Fibroblast of pulmonary artery (primary cell): ENCODE measurements around the gene RIF1.
A peak's percentile ranks its signal among the peaks of the same experiment; 100 is the strongest.
"Not testable (repeated sequence)": the region's sequence is repeated elsewhere in the genome, so short reads cannot be mapped to it uniquely, and the experiment has no call there.

Experiments used
- DNase-seq: peaks from one replicate; pipeline ENCODE4 v3.0.0-alpha.2; 2010; ENCODE audit warnings: low read depth
- H3K4me3 ChIP-seq: replicated peaks from 2 replicates; pipeline ENCODE4 v1.5.1; 2011; ENCODE audit warnings: low read depth, mild to moderate bottlenecking, control low read depth, low read length, moderate library complexity
- TF ChIP-seq, protein P1 (sequence below): IDR thresholded peaks from 2 replicates; pipeline ENCODE4 v1.5.1; 2011; ENCODE audit warnings: mild to moderate bottlenecking, control low read depth, low read length, inconsistent platforms; ENCODE audit errors: missing control alignments

RIF1 gene

GRCh38 chr2:151401149-151401548 lies 8.6 kb upstream of the RIF1 start:
- no peak for DNase-seq
- no peak overlapping the region for H3K4me3 ChIP-seq
- TF ChIP-seq, protein P1, sequence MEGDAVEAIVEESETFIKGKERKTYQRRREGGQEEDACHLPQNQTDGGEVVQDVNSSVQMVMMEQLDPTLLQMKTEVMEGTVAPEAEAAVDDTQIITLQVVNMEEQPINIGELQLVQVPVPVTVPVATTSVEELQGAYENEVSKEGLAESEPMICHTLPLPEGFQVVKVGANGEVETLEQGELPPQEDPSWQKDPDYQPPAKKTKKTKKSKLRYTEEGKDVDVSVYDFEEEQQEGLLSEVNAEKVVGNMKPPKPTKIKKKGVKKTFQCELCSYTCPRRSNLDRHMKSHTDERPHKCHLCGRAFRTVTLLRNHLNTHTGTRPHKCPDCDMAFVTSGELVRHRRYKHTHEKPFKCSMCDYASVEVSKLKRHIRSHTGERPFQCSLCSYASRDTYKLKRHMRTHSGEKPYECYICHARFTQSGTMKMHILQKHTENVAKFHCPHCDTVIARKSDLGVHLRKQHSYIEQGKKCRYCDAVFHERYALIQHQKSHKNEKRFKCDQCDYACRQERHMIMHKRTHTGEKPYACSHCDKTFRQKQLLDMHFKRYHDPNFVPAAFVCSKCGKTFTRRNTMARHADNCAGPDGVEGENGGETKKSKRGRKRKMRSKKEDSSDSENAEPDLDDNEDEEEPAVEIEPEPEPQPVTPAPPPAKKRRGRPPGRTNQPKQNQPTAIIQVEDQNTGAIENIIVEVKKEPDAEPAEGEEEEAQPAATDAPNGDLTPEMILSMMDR = no peak

- TF ChIP-seq, protein P1 = no peak
- no peak for DNase-seq
- no peak overlapping the region for H3K4me3 ChIP-seq
Observed at GRCh38 chr2:151403914-151404313, 5.8 kb upstream of the RIF1 start.

GRCh38 chr2:151405376-151405775 lies 4.3 kb upstream of the RIF1 start:
- DNase-seq = no peak
- H3K4me3 ChIP-seq = no peak overlapping the region
- TF ChIP-seq, protein P1 = no peak

DNA sequence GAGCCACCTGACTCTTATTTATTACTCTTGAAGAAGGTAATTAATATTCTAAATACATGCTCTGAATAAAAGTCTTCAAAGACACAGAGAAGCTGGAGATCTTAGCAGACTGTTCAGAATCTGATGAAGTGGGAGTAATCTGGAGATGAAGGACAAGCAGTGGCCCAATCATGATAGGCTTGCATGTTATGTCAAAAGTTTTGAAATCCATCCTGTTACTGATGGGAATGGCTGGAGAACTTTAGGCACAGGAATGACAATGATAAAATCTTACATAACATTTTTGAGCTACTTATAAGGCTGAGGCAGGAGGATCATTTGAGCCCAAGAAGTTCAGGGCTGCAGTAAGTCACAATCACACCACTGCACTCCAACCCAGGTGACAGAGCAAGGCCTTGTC lies 2.4 kb upstream of the RIF1 start:
- DNase-seq = peak; percentile 13
- no peak overlapping the region for H3K4me3 ChIP-seq
- TF ChIP-seq, protein P1 = no peak

DNA sequence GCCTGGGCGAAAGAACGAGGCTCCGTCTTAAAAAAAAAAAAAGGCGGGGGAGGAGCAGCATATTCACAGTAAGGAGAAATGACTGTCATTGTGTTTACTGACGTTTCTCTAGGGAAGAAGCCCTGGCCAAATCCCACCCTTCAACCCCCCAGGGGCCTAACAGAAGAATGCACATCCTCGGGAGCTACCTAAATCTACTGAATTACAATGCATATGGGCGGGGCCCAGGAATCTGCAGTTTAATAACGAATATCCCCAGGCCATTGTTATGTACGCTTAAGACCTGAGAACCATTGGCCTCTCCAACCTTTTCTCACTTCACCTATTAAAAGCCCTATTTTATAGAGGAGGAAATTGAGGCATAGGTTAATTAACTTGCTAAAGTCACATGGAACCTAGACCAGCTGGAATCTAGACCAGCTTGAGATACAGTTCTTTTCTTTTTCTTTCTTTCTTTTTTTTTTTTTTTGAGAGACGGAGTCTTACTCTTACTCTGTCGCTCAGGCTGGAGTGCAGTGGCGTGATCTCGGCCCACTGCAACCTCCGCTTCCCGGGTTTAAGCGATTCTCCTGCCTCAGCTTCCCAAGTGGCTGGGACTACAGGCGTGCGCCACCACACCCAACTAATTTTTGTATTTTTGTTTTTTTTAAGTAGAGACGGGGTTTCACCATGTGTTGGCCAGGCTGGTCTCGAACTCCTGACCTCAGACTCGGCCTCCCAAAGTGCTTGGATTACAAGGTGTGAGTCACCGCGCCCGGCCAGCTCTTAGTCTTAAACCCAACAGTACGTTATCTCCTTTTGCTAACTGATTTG lies 708 bp upstream of the RIF1 start:
- TF ChIP-seq, protein P1 = no peak
- DNase-seq = no peak
- peak overlapping the region; percentile 99 for H3K4me3 ChIP-seq

DNA sequence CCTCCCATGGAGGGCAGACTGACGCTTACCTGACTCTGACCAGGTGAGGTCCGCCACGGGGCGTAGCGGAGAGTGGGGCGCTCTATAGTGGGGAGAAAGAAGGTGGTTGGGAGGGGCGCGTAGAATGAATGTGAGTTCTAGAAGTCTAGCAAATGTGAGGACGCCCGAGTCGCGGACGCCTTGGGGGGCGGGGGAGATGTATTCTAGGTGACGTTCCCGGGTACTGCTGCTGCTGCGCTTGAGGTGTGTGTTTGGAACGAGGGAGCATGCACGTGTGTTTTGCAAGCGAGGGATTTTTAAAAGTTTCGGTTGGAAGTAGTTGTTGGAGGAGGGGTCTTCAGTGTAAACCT lies 758 bp downstream of the RIF1 start:
- peak overlapping the region; percentile 99 for H3K4me3 ChIP-seq
- DNase-seq = peak; percentile 9
- TF ChIP-seq, protein P1 = no peak

GRCh38 chr2:151417650-151418049 lies 7.9 kb downstream of the RIF1 start:
- no peak for DNase-seq
- TF ChIP-seq, protein P1 = no peak
- no peak overlapping the region for H3K4me3 ChIP-seq

DNA sequence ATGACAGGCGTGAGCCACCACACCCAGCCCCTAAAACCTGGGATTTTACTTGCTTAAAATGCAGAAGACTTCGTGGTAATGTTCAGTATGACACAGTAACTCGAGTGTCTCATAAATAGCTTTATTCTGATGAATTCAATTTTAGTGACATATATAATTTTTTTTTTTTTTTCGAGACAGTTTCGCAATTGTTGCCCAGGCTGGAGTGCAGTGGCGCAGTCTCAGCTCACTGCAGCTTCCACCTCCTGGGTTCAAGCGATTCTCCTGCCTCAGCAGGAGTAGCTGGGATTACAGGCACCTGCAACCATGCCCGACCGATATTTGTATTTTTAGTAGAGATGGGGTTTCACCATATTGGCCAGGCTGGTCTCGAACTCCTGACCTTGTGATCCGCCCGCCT lies 12.0 kb downstream of the RIF1 start:
- H3K4me3 ChIP-seq, DNase-seq: not testable (repeated sequence)
